ENCODE results near the gene MARK3.

- TF ChIP-seq, protein P1, sequence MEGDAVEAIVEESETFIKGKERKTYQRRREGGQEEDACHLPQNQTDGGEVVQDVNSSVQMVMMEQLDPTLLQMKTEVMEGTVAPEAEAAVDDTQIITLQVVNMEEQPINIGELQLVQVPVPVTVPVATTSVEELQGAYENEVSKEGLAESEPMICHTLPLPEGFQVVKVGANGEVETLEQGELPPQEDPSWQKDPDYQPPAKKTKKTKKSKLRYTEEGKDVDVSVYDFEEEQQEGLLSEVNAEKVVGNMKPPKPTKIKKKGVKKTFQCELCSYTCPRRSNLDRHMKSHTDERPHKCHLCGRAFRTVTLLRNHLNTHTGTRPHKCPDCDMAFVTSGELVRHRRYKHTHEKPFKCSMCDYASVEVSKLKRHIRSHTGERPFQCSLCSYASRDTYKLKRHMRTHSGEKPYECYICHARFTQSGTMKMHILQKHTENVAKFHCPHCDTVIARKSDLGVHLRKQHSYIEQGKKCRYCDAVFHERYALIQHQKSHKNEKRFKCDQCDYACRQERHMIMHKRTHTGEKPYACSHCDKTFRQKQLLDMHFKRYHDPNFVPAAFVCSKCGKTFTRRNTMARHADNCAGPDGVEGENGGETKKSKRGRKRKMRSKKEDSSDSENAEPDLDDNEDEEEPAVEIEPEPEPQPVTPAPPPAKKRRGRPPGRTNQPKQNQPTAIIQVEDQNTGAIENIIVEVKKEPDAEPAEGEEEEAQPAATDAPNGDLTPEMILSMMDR (IDR thresholded peaks at IDR 0.05), result no peak
- TF ChIP-seq ZFX (IDR thresholded peaks at IDR 0.05; ENCODE audit: borderline replicate concordance), result no peak
Measured at GRCh38 chr14:103453791-103454190, 68.6 kb downstream of the MARK3 start.

Measured in 22Rv1 (cell line).